Loucy (cell line): ENCODE measurements around the gene PRAMEF20.
"Not testable (repeated sequence)": the region's sequence is repeated elsewhere in the genome, so short reads cannot be mapped to it uniquely, and the experiment has no call there.

ENCODE experiments used
- H2AFZ ChIP-seq: fragments of 200-600 bp; sonication (generic); 2 replicates; pipeline ENCODE4 v1.6.0; 2016; ENCODE audit warnings: antibody characterized with exemption, mild to moderate bottlenecking, low read length, moderate library complexity
- H3F3A ChIP-seq: fragments of 200-600 bp; 2 replicates; pipeline ENCODE4 v1.6.0; 2016; ENCODE audit warnings: antibody characterized with exemption, low read depth, mild to moderate bottlenecking
- H3K27me3 ChIP-seq: fragments of 200-600 bp; sonication (generic); 2 replicates; pipeline ENCODE4 v1.6.1; 2014; ENCODE audit warnings: low read length, mild to moderate bottlenecking; ENCODE audit not compliant: insufficient read depth, poor library complexity, severe bottlenecking
- H3K36me3 ChIP-seq: fragments of 200-600 bp; sonication (generic); 2 replicates; pipeline ENCODE4 v1.6.1; 2016; ENCODE audit warnings: low read length; ENCODE audit not compliant: insufficient read depth
- H3K4me1 ChIP-seq: fragments of 200-600 bp; sonication (generic); 2 replicates; pipeline ENCODE4 v1.5.1; 2014; ENCODE audit warnings: low read length, mild to moderate bottlenecking; ENCODE audit not compliant: insufficient read depth, poor library complexity, severe bottlenecking
- H3K4me2 ChIP-seq: fragments of 200-600 bp; sonication (generic); 2 replicates; pipeline ENCODE4 v1.6.0; 2014; ENCODE audit warnings: antibody characterized with exemption, low read length, low read depth, mild to moderate bottlenecking; ENCODE audit not compliant: poor library complexity, severe bottlenecking
- H3K4me3 ChIP-seq: fragments of 200-600 bp; sonication (generic); 2 replicates; pipeline ENCODE4 v1.5.1; 2014; ENCODE audit warnings: low read length, mild to moderate bottlenecking, mixed read lengths; ENCODE audit not compliant: poor library complexity, severe bottlenecking
- H3K79me2 ChIP-seq: fragments of 200-600 bp; sonication (generic); 2 replicates; pipeline ENCODE4 v1.6.1; 2014; ENCODE audit warnings: low read length; ENCODE audit not compliant: insufficient read depth
- H3K9ac ChIP-seq: fragments of 200-600 bp; sonication (generic); 2 replicates; pipeline ENCODE4 v1.6.0; 2014; ENCODE audit warnings: mild to moderate bottlenecking, low read depth, low read length, moderate library complexity; ENCODE audit not compliant: poor library complexity, severe bottlenecking
- H3K9me2 ChIP-seq: fragments of 200-600 bp; sonication (generic); replicated peaks from 2 replicates; pipeline ENCODE4 v1.6.1; 2016; ENCODE audit warnings: low read depth, low read length, mixed read lengths
- H3K9me3 ChIP-seq: fragments of 200-600 bp; sonication (generic); 2 replicates; pipeline ENCODE4 v1.6.1; 2014; ENCODE audit warnings: mild to moderate bottlenecking, antibody characterized with exemption, low read length, low read depth; ENCODE audit not compliant: insufficient read depth
- H4K20me1 ChIP-seq: fragments of 200-600 bp; sonication (generic); 2 replicates; pipeline ENCODE4 v1.6.0; 2014; ENCODE audit warnings: antibody characterized with exemption, low read length, mild to moderate bottlenecking; ENCODE audit not compliant: insufficient read depth, poor library complexity, severe bottlenecking
- CTCF ChIP-seq: fragments of 200-600 bp; sonication (generic); conservative IDR thresholded peaks from 2 replicates; pipeline ENCODE4 v1.5.1; 2014; ENCODE audit warnings: mild to moderate bottlenecking, antibody characterized with exemption, low read length
- EZH2phosphoT487 ChIP-seq: fragments of 200-600 bp; IDR thresholded peaks from 2 replicates; pipeline ENCODE4 v1.6.1; 2018; ENCODE audit warnings: antibody characterized with exemption, mild to moderate bottlenecking, moderate library complexity, borderline replicate concordance

Gene PRAMEF20

GRCh38 chr1:13430495-13430894, 20.2 kb downstream of the PRAMEF20 start:
- no peaks in the 10 kb centered on the region for H3F3A ChIP-seq
- H3K36me3 ChIP-seq: no peaks in the 10 kb centered on the region
- H3K4me1 ChIP-seq: no peaks in the 10 kb centered on the region
- no peaks in the 10 kb centered on the region for H3K9me3 ChIP-seq
- no peak overlapping the region for H2AFZ ChIP-seq
- no peaks in the 10 kb centered on the region for H3K27me3 ChIP-seq
- no peak for TF ChIP-seq CTCF
- no peak for TF ChIP-seq EZH2phosphoT487
- H3K4me3 ChIP-seq: no peak overlapping the region
- no peak overlapping the region for H3K4me2 ChIP-seq
- no peak overlapping the region for H3K9ac ChIP-seq
- H4K20me1 ChIP-seq: no peaks in the 10 kb centered on the region
- H3K79me2 ChIP-seq: no peaks in the 10 kb centered on the region
- no peaks in the 10 kb centered on the region for H3K9me2 ChIP-seq

- H3K36me3 ChIP-seq: no peaks in the 10 kb centered on the region
- H3K9ac ChIP-seq: no peak overlapping the region
- H3K4me3 ChIP-seq: no peak overlapping the region
- H4K20me1 ChIP-seq: no peaks in the 10 kb centered on the region
- no peak for TF ChIP-seq CTCF
- TF ChIP-seq EZH2phosphoT487: no peak
- no peaks in the 10 kb centered on the region for H3K79me2 ChIP-seq
- no peak overlapping the region for H2AFZ ChIP-seq
- H3K9me2 ChIP-seq: no peaks in the 10 kb centered on the region
- no peak overlapping the region for H3K4me2 ChIP-seq
- H3K4me1 ChIP-seq: no peaks in the 10 kb centered on the region
- no peaks in the 10 kb centered on the region for H3K9me3 ChIP-seq
- no peaks in the 10 kb centered on the region for H3F3A ChIP-seq
- H3K27me3 ChIP-seq: no peaks in the 10 kb centered on the region
These were observed 22.0 kb downstream of the PRAMEF20 start for GRCh38 chr1:13432251-13432650.

GRCh38 chr1:13433694-13434358, 23.6 kb downstream of the PRAMEF20 start:
- not testable (repeated sequence) for H3K9me3 ChIP-seq, H2AFZ ChIP-seq, H3K4me2 ChIP-seq, H3K79me2 ChIP-seq, H3K27me3 ChIP-seq, H3K36me3 ChIP-seq, H3K4me3 ChIP-seq, H3F3A ChIP-seq, H3K4me1 ChIP-seq, H4K20me1 ChIP-seq, H3K9me2 ChIP-seq, H3K9ac ChIP-seq

GRCh38 chr1:13435458-13435857, 25.2 kb downstream of the PRAMEF20 start:
- H2AFZ ChIP-seq: no peak overlapping the region
- no peaks in the 10 kb centered on the region for H4K20me1 ChIP-seq
- H3K9me3 ChIP-seq: no peaks in the 10 kb centered on the region
- H3K9ac ChIP-seq: no peak overlapping the region
- no peak overlapping the region for H3K4me2 ChIP-seq
- H3F3A ChIP-seq: no peaks in the 10 kb centered on the region
- no peaks in the 10 kb centered on the region for H3K9me2 ChIP-seq
- H3K4me3 ChIP-seq: no peak overlapping the region
- H3K79me2 ChIP-seq: no peaks in the 10 kb centered on the region
- no peaks in the 10 kb centered on the region for H3K4me1 ChIP-seq
- TF ChIP-seq CTCF (no peak), EZH2phosphoT487 (no peak)
- H3K36me3 ChIP-seq: no peaks in the 10 kb centered on the region
- H3K27me3 ChIP-seq: no peaks in the 10 kb centered on the region

- H3K36me3 ChIP-seq, H3K79me2 ChIP-seq, H3K4me1 ChIP-seq, H3K27me3 ChIP-seq, H3K9ac ChIP-seq, H3K9me2 ChIP-seq, H3F3A ChIP-seq, H4K20me1 ChIP-seq, H3K9me3 ChIP-seq, H2AFZ ChIP-seq, H3K4me3 ChIP-seq, H3K4me2 ChIP-seq: not testable (repeated sequence)
These were observed 29.0 kb downstream of the PRAMEF20 start for GRCh38 chr1:13439104-13439783.
